ENCODE measurements around the gene ATP5IF1. TPM values are rescaled to one million over a fixed set of nuclear protein-coding genes. Genes with fewer than 3 reads are reported as not detected.

The ATP5IF1 gene
- total RNA-seq, 2 donors from 2014 or later, result 472 to 881 TPM

DNA sequence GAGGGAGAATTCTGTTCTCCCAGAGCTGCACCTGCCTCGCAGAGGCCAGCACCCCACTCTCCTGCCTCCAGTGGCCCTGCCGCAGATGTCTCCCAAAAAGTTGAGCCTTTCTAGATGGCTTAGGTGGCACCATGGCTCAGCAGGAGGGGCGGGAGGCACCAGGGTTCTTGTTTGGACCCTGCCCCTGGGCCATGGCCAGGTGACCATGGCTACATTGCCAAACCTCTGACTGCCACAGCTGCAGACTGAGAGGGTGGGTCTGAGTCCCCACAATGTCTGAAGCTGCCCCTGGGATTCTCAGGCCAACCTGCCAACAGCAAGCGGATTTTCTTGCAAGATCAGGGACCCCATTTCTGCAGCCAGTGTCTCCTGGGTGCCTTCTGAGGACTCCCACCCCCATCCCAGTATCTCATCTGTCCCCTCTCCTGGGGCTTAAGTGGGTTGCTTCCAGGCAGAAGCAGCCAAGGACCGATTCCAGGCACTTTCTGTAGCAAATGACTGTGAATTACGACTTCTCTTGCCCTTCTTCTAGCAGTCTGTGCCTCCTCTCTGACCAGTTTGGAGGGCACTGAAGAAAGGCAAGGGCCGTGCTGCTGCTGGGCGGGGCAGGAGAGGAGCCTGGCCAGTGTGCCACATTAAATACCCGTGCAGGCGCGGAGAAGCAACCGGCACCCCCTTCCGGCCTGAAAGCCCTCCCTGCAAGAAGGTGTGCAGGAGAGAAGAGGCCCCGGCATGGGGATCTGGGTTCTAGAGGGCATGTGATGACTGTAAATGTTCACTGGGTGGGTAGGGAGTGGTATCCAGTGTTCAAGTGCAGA, 45.9 kb downstream of the ATP5IF1 start:
- TF ChIP-seq, protein P1, sequence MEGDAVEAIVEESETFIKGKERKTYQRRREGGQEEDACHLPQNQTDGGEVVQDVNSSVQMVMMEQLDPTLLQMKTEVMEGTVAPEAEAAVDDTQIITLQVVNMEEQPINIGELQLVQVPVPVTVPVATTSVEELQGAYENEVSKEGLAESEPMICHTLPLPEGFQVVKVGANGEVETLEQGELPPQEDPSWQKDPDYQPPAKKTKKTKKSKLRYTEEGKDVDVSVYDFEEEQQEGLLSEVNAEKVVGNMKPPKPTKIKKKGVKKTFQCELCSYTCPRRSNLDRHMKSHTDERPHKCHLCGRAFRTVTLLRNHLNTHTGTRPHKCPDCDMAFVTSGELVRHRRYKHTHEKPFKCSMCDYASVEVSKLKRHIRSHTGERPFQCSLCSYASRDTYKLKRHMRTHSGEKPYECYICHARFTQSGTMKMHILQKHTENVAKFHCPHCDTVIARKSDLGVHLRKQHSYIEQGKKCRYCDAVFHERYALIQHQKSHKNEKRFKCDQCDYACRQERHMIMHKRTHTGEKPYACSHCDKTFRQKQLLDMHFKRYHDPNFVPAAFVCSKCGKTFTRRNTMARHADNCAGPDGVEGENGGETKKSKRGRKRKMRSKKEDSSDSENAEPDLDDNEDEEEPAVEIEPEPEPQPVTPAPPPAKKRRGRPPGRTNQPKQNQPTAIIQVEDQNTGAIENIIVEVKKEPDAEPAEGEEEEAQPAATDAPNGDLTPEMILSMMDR (IDR thresholded peaks at IDR 0.05), result no peak
- Histone ChIP-seq H3K36me3 (peaks cover 52% of the 10 kb centered on the region), H3K4me1 (peaks cover 0 to 8% of the 10 kb centered on the region in 2 donors), H3K4me3 (no peak overlapping the region), H3K27me3 (no peaks in the 10 kb centered on the region), H3K9me3 (no peaks in the 10 kb centered on the region), H3K27ac (no peak overlapping the region)
- no peak for DNase-seq (ENCODE audit: low spot score)

DNA sequence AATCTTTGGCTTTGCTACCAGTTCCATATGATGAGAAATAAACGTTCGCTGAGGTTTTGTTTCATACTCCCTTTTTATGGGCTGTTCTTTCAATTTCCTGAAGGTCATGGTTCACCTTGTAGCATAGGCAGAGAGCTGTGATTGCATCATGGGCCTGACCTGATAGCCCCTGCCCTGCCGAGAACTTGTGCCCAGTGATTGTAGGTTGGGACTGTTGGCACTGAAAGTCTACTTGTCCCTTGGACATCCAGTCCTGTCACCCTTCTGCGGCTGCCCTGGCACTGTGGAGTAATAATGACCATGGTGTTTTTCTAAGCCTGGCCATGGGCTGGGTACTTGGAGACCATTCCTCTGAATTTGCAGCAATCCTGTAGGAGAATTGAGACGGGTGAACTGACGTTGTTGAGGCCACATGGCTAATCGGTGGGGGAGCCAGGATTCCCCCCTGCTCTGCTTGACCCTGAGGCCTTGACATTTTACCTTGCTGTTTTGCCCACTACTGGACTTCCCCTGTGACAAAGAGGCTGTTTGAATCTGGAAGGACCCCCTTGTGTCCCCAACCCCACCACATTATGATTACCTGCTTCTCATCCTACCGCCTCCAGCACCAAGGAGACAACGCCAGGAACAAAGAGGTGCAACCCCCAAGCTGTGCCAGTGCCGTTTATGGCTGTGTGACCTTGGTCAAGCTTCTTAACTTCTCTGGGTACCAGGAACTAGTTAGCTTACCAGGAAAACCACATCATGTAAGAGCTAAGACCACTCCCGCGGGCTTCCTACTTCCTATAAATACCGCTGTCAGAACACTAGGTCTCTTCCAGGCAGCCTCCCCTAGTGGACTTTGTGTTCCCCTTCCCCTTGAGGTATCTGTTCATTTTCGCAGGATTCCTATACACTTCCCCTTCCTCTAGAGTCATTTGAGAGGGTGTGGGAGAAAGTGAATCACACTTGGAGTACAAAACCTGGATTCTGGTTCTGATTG, 46.8 kb downstream of the ATP5IF1 start:
- TF ChIP-seq, protein P1 (IDR thresholded peaks at IDR 0.05), result no peak
- Histone ChIP-seq H3K36me3 (peaks cover 44% of the 10 kb centered on the region), H3K9me3 (no peaks in the 10 kb centered on the region), H3K27ac (no peak overlapping the region), H3K4me3 (no peak overlapping the region), H3K27me3 (no peaks in the 10 kb centered on the region), H3K4me1 (peaks cover 0 to 8% of the 10 kb centered on the region in 2 donors)
- DNase-seq (ENCODE audit: low spot score), result no peak

DNA sequence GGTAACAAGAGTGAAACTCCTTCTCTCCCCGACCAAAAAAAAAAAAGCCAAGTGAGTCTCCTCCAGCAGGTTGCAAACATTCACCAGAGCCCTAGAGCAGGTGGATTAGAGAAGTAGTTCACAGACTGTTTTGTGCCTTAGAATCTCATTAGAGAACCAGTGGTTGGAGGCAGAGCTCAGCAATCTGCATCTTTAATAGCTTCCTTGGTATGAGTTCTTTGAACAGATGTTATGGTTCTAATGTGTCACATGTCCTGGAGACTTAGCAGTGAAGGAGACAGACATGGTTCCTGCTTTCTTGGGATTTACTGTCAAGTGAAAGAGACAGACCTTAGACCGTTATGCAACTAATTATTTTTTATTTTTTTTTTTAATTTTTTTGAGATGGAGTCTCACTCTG, 50.2 kb downstream of the ATP5IF1 start:
- H3K4me1 ChIP-seq, result no peaks in the 10 kb centered on the region
- TF ChIP-seq, protein P1 (IDR thresholded peaks at IDR 0.05), result no peak

More for the DNA sequence above, 50.2 kb downstream of the ATP5IF1 start:
- H3K4me3 ChIP-seq, result no peak overlapping the region
- no peaks in the 10 kb centered on the region for H3K9me3 ChIP-seq
- no peak for DNase-seq (ENCODE audit: low spot score)
- H3K27ac ChIP-seq, result no peak overlapping the region
- H3K27me3 ChIP-seq, result no peaks in the 10 kb centered on the region
- peaks cover 12% of the 10 kb centered on the region for H3K36me3 ChIP-seq

Other genes starting within 250 kb of the ATP5IF1 start
- gene EYA3, start 147.5 kb upstream of the ATP5IF1 start, total RNA-seq, result 10 to 100 TPM; 13.6 to 15.6 TPM
- gene PTAFR, start 59.4 kb upstream of the ATP5IF1 start, total RNA-seq, result 1 to 10 TPM; 1.3 to 4.6 TPM
- 10 to 100 TPM; 45.8 to 55.3 TPM for gene DNAJC8, start 3.1 kb upstream of the ATP5IF1 start, total RNA-seq
- gene SESN2, start 23.4 kb downstream of the ATP5IF1 start, total RNA-seq, result 1 to 10 TPM; 4.1 to 8.9 TPM
- gene MED18, start 92.9 kb downstream of the ATP5IF1 start, total RNA-seq, result 1 to 10 TPM; 5.8 to 6.4 TPM
- gene PHACTR4, start 133.6 kb downstream of the ATP5IF1 start, total RNA-seq, result 10 to 100 TPM; 15.8 to 22.4 TPM

Measured in right atrium auricular region (tissue), 2 donors.